Right hindlimb (tissue), 1 donor: ENCODE data around the gene RDH5.

Experiments used
- DNase-seq: peaks from one replicate; pipeline ENCODE4 v3.0.0-alpha.2; 2018

The RDH5 gene

GRCh38 chr12:55729819-55730818 is 9.9 kb downstream of the RDH5 start:
- DNase-seq: peak; percentile 82

GRCh38 chr12:55732288-55732687 is 12.1 kb downstream of the RDH5 start:
- DNase-seq: peak; percentile 29

- no peak for DNase-seq
Measured at GRCh38 chr12:55733021-55733555, 12.9 kb downstream of the RDH5 start.

- DNase-seq: no peak
Measured at GRCh38 chr12:55733858-55734257, 13.7 kb downstream of the RDH5 start.

- no peak for DNase-seq
Measured at GRCh38 chr12:55734595-55734994, 14.4 kb downstream of the RDH5 start.

- no peak for DNase-seq
Measured at GRCh38 chr12:55736076-55736475, 15.9 kb downstream of the RDH5 start.

- DNase-seq: peak; percentile 75
Measured at GRCh38 chr12:55736780-55737580, 16.8 kb downstream of the RDH5 start.

- peak; percentile 73 for DNase-seq
Measured at GRCh38 chr12:55737581-55738122, 17.5 kb downstream of the RDH5 start.

GRCh38 chr12:55738123-55739024 is 18.2 kb downstream of the RDH5 start:
- peak; percentile 94 for DNase-seq

GRCh38 chr12:55739025-55739378 is 18.8 kb downstream of the RDH5 start:
- DNase-seq: no peak

GRCh38 chr12:55741931-55742680 is 21.9 kb downstream of the RDH5 start:
- DNase-seq: no peak

- DNase-seq: peak; percentile 92
Measured at GRCh38 chr12:55742719-55743405, 22.7 kb downstream of the RDH5 start, which contains the start of gene GDF11. GDF11 (plus strand) TSS chr12:55743122; CDS start chr12:55743317, 195 bp downstream.

GRCh38 chr12:55743406-55744339 is 23.5 kb downstream of the RDH5 start:
- DNase-seq: peak; percentile 75

- no peak for DNase-seq
Measured at GRCh38 chr12:55744340-55745030, 24.3 kb downstream of the RDH5 start.

GRCh38 chr12:55745361-55746173 is 25.4 kb downstream of the RDH5 start:
- peak; percentile 64 for DNase-seq

- DNase-seq: no peak
Measured at GRCh38 chr12:55746174-55746912, 26.1 kb downstream of the RDH5 start.

GRCh38 chr12:55746913-55747231 is 26.7 kb downstream of the RDH5 start:
- no peak for DNase-seq
